Fibroblast of skin of left quadriceps (primary cell): Measurements from ENCODE around the gene RNU6-1.

Source experiments
- DNase-seq, 2 experiments: peaks; one replicate each; pipeline ENCODE4 v3.0.0-alpha.2; 2013; ENCODE audit warnings: low read depth in 2 of 2

Gene RNU6-1

GRCh38 chr15:67839929-67840748 is at the start of gene RNU6-1:
RNU6-1 (minus strand) TSS chr15:67840045.
- DNase-seq, result peak; percentile 83 to 87

GRCh38 chr15:67887776-67888175 is 47.9 kb upstream of the RNU6-1 start:
- no peak for DNase-seq

- DNase-seq, result no peak
These were observed 46.0 kb upstream of the RNU6-1 start for GRCh38 chr15:67885861-67886260.

- DNase-seq, result no peak
These were observed 45.3 kb upstream of the RNU6-1 start for GRCh38 chr15:67885175-67885523.

- peak; percentile 29 to 30 for DNase-seq
These were observed 44.8 kb upstream of the RNU6-1 start for GRCh38 chr15:67884514-67885174.

GRCh38 chr15:67884009-67884408 is 44.2 kb upstream of the RNU6-1 start:
- no peak for DNase-seq

GRCh38 chr15:67883234-67883773 is 43.5 kb upstream of the RNU6-1 start:
- no peak for DNase-seq

GRCh38 chr15:67882487-67883233 is 42.8 kb upstream of the RNU6-1 start:
- no peak for DNase-seq

- DNase-seq, result no peak
These were observed 40.9 kb upstream of the RNU6-1 start for GRCh38 chr15:67880651-67881182.

GRCh38 chr15:67879440-67880129 is 39.7 kb upstream of the RNU6-1 start:
- DNase-seq, result no peak

- no peak for DNase-seq
These were observed 38.9 kb upstream of the RNU6-1 start for GRCh38 chr15:67878712-67879206.

- no peak for DNase-seq
These were observed 33.9 kb upstream of the RNU6-1 start for GRCh38 chr15:67873777-67874176.

- no peak for DNase-seq
These were observed 31.1 kb upstream of the RNU6-1 start for GRCh38 chr15:67870868-67871408.

- DNase-seq, result no peak
These were observed 29.9 kb upstream of the RNU6-1 start for GRCh38 chr15:67869701-67870100.

- no peak for DNase-seq
These were observed 25.9 kb upstream of the RNU6-1 start for GRCh38 chr15:67865766-67866165.

GRCh38 chr15:67865331-67865730 is 25.5 kb upstream of the RNU6-1 start:
- no peak for DNase-seq

- DNase-seq, result peak; percentile 52 to 57
These were observed 23.7 kb upstream of the RNU6-1 start for GRCh38 chr15:67863442-67863987.

GRCh38 chr15:67862750-67863441 is 23.1 kb upstream of the RNU6-1 start:
- no peak for DNase-seq

- no peak for DNase-seq
These were observed 22.1 kb upstream of the RNU6-1 start for GRCh38 chr15:67861983-67862382.

GRCh38 chr15:67859331-67859946 is 19.6 kb upstream of the RNU6-1 start:
- DNase-seq, result no peak
